Measurements from ENCODE around the gene ACVRL1. TPM values are rescaled to one million over a fixed set of nuclear protein-coding genes. Genes with fewer than 3 reads are reported as not detected.

The ACVRL1 gene
- total RNA-seq, 2 donors from 2014 or later = not detected

- Mint-ChIP-seq H3K27me3 (ENCODE audit: low read depth) (no peaks in the 10 kb centered on the region), H3K36me3 (ENCODE audit: insufficient read depth in 2 of 2) (no peaks in the 10 kb centered on the region), H3K9me3 (no peaks in the 10 kb centered on the region), H3K4me3 (no peak overlapping the region), H3K27ac (no peak overlapping the region), H3K4me1 (ENCODE audit: low read depth) (peaks cover 6% of the 10 kb centered on the region)
- DNase-seq = no peak
- ATAC-seq (replicated peaks in 1 of 2) = no peak
Observed at GRCh38 chr12:51920046-51920445, 12.7 kb downstream of the ACVRL1 start.

DNA sequence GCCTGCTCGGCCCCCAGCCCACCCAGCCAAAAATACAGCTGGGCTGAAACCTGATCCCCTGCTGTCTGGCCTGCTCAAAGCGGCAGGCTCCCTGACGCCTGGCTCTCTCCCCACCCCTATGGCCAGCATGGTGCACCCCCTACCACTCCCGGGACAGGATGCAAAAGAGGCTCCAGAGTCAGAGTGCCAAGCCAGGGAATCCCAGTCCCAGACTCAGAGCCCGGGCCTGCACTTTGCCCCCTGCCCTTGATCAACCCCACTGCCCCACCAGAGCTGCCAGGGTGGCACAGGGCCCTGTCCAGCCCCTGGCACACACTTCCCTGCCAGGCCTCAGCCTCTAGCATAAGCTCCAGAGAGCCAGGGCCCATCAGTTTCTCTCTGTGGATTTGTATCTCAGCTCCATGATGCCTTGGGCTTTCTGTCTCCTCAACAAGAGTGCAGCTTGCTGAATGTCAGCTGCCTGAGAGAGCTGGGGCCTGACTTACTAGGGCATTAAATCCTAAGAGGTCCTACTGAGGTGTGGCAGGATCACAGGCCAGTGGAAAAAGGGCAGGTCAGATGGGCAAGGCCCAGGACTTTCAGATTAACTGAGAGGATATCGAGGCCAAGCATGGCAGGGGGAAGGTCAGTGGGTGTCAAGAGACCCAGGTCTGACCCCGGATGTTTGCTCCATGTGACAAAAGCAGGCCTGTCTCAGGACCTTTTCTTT, 13.9 kb downstream of the ACVRL1 start:
- H3K27me3 Mint-ChIP-seq (ENCODE audit: low read depth) = no peaks in the 10 kb centered on the region
- H3K36me3 Mint-ChIP-seq (ENCODE audit: insufficient read depth in 2 of 2) = no peaks in the 10 kb centered on the region
- DNase-seq (no peak), ATAC-seq (replicated peaks in 1 of 2) (no peak)
- H3K9me3 Mint-ChIP-seq = no peaks in the 10 kb centered on the region
- no peak overlapping the region for H3K4me3 Mint-ChIP-seq
- H3K4me1 Mint-ChIP-seq (ENCODE audit: low read depth) = peaks cover 6% of the 10 kb centered on the region
- H3K27ac Mint-ChIP-seq = no peak overlapping the region

GRCh38 chr12:51922146-51922545, 14.8 kb downstream of the ACVRL1 start:
- no peak overlapping the region for H3K4me3 Mint-ChIP-seq
- H3K4me1 Mint-ChIP-seq (ENCODE audit: low read depth) = peaks cover 6% of the 10 kb centered on the region
- no peak overlapping the region for H3K27ac Mint-ChIP-seq
- ATAC-seq (replicated peaks in 1 of 2) = no peak
- H3K36me3 Mint-ChIP-seq (ENCODE audit: insufficient read depth in 2 of 2) = no peaks in the 10 kb centered on the region
- H3K27me3 Mint-ChIP-seq (ENCODE audit: low read depth) = no peaks in the 10 kb centered on the region
- no peak for DNase-seq
- H3K9me3 Mint-ChIP-seq = no peaks in the 10 kb centered on the region

DNA sequence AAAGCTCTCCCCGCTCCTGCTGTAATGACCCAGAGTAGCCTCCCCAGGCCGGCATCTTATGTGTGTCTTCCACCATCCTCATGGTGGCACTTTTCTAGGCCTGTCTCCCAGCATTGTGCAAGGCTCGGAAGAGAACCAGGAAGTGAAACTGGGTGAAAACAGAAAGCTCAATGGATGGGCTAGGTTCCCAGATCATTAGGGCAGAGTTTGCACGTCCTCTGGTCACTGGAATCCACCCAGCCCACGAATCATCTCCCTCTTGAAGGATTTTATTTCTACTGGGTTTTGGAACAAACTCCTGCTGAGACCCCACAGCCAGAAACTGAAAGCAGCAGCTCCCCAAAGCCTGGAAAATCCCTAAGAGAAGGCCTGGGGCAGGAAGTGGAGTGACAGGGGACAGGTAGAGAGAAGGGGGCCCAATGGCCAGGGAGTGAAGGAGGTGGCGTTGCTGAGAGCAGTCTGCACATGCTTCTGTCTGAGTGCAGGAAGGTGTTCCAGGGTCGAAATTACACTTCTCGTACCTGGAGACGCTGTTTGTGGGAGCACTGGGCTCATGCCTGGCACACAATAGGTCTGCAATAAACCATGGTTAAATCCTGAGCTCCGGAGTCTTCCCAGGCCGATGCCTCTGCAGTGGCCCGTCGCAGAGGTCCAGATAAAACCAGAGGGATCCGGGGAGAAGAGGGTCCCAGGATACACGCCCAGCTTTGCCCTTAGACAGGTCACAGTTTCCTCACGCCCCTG, 15.6 kb downstream of the ACVRL1 start:
- ATAC-seq (replicated peaks in 1 of 2) = no peak
- no peaks in the 10 kb centered on the region for H3K36me3 Mint-ChIP-seq (ENCODE audit: insufficient read depth in 2 of 2)
- no peak for DNase-seq
- no peaks in the 10 kb centered on the region for H3K27me3 Mint-ChIP-seq (ENCODE audit: low read depth)
- no peak overlapping the region for H3K4me3 Mint-ChIP-seq
- H3K27ac Mint-ChIP-seq = no peak overlapping the region
- peaks cover 6% of the 10 kb centered on the region for H3K4me1 Mint-ChIP-seq (ENCODE audit: low read depth)
- no peaks in the 10 kb centered on the region for H3K9me3 Mint-ChIP-seq

DNA sequence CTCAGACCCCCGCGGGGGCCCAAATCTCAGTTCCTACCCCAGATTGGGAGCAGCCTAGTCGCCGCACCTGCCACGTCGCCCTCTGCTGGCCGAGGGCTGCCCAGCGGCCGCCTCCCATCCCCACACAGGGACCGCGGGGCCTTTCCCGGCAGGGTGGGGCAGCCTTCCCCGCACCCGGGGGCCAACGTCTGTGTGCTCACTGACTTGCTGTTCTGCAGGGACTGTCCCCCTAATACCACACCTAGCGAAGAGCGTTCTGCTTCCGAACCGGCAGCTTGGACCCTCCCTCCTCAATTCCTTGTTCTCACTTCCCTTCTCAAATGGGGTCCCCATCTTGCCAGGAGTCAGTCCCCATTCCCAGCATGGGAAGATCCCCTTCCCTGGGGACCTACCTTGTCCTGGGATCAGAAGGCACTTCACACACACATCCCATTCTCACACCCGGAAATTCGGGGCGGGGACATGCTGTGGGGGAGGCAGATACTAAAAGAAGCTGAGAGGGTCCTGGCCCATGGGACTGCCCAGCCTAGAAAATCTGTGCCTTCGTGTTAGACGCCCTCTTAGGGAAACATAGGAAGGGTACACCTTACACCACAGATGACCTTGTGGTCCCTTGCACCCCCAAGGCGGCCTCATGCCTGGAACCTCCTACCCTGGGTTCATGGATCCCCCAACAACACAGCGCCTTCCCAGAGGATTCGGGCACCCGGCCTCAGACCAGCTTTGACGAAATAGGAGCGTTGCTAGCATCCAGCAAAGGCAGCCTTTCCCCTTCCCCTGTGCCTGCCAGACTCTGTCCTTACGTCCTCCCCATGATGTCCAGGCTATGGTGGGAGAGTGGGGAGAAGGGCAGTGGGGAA, 16.4 kb downstream of the ACVRL1 start:
- peak; percentile 77 to 81 for ATAC-seq (replicated peaks in 1 of 2)
- peaks cover 6% of the 10 kb centered on the region for H3K4me1 Mint-ChIP-seq (ENCODE audit: low read depth)
- H3K27ac Mint-ChIP-seq = no peak overlapping the region
- H3K27me3 Mint-ChIP-seq (ENCODE audit: low read depth) = no peaks in the 10 kb centered on the region
- H3K9me3 Mint-ChIP-seq = no peaks in the 10 kb centered on the region
- peak; percentile 69 to 73 for DNase-seq
- H3K36me3 Mint-ChIP-seq (ENCODE audit: insufficient read depth in 2 of 2) = no peaks in the 10 kb centered on the region
- peak overlapping the region; percentile 31 to 37 for H3K4me3 Mint-ChIP-seq

DNA sequence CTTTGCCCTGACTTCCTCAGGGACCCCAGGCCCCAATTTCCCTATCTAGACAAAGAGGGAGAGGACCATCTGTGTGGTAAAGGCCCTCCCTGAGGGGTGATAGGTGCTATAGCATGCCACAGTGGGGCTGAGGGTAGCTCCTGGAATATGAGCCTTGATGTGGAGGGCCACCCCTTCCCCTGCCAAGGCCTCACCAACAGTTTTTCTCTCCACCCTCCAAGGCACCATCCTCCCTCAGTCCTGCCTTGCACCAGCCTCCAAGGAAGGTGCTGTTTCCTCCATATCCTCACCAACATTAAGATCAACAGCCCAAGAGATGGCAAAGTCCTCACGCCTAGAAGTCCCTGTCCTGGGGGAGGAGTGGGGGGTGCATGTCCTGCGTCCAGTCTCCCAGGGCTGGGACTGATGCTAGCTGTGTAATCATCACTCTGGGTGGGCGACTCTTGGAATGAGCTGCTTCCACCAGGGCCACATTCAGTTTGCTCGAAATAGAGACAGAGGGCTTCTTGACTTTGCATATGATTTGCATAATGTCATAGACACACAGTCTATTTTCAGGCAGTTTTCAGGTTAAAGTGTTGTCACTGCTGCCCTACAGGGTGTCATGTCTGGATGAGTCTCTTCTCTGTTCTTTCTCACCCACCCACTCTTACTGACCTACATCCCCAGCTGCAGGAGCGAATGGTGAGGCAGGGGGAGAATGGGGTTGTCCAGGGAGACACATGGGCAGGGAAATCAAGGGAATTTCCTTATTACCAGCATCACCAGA, 17.4 kb downstream of the ACVRL1 start:
- Mint-ChIP-seq H3K36me3 (ENCODE audit: insufficient read depth in 2 of 2) (no peaks in the 10 kb centered on the region), H3K4me3 (no peak overlapping the region), H3K4me1 (ENCODE audit: low read depth) (peaks cover 6% of the 10 kb centered on the region), H3K27ac (no peak overlapping the region), H3K27me3 (ENCODE audit: low read depth) (no peaks in the 10 kb centered on the region), H3K9me3 (no peaks in the 10 kb centered on the region)
- ATAC-seq (replicated peaks in 1 of 2) (peak in 1 of 2 donors; percentile 46), DNase-seq (no peak)

GRCh38 chr12:51925346-51926063, 18.2 kb downstream of the ACVRL1 start:
- H3K4me3 Mint-ChIP-seq = no peak overlapping the region

DNA sequence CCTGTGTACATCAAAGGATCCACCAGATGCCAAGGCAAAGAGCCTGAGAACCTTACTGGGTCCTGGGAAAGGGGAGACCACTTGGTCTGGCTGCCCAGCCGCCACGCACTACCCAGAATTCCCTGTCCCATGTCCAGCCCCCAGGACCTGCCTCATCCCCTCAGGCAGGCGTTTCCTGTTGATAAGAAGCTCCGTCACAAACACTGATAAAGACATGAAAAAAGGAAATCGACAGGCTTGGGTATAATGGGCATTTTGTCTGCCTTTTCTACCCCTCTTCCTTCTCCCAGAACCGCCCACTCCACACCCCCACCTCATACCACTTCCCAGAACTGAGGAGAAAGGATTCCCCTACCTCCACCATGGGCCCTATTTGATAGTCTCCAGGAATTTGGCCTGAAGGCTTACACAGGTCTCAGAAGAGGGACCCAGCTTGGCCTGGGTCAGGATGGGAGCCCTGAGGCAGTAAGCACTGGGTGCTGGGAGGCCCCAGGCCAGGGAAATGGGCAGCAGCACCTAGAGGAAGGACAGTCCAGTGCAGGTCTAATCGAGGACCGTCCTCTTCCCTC, 18.8 kb downstream of the ACVRL1 start:
- Mint-ChIP-seq H3K4me1 (ENCODE audit: low read depth) (peaks cover 6% of the 10 kb centered on the region), H3K36me3 (ENCODE audit: insufficient read depth in 2 of 2) (no peaks in the 10 kb centered on the region), H3K27me3 (ENCODE audit: low read depth) (no peaks in the 10 kb centered on the region), H3K4me3 (no peak overlapping the region), H3K27ac (no peak overlapping the region), H3K9me3 (no peaks in the 10 kb centered on the region)
- ATAC-seq (replicated peaks in 1 of 2) (no peak), DNase-seq (no peak)

More at GRCh38 chr12:51925346-51926063, 18.2 kb downstream of the ACVRL1 start:
- no peak for ATAC-seq (replicated peaks in 1 of 2)
- Mint-ChIP-seq H3K9me3 (no peaks in the 10 kb centered on the region), H3K27me3 (ENCODE audit: low read depth) (no peaks in the 10 kb centered on the region), H3K4me1 (ENCODE audit: low read depth) (peaks cover 6% of the 10 kb centered on the region), H3K36me3 (ENCODE audit: insufficient read depth in 2 of 2) (no peaks in the 10 kb centered on the region), H3K27ac (no peak overlapping the region)
- no peak for DNase-seq

- Mint-ChIP-seq H3K36me3 (ENCODE audit: insufficient read depth in 2 of 2) (no peaks in the 10 kb centered on the region), H3K4me3 (no peak overlapping the region), H3K27me3 (ENCODE audit: low read depth) (no peaks in the 10 kb centered on the region), H3K4me1 (ENCODE audit: low read depth) (peaks cover 6% of the 10 kb centered on the region), H3K9me3 (no peaks in the 10 kb centered on the region), H3K27ac (no peak overlapping the region)
- DNase-seq (peak; percentile 56 to 60), ATAC-seq (replicated peaks in 1 of 2) (peak in 1 of 2 donors; percentile 57)
Observed at GRCh38 chr12:51926718-51927117, 19.4 kb downstream of the ACVRL1 start.

DNA sequence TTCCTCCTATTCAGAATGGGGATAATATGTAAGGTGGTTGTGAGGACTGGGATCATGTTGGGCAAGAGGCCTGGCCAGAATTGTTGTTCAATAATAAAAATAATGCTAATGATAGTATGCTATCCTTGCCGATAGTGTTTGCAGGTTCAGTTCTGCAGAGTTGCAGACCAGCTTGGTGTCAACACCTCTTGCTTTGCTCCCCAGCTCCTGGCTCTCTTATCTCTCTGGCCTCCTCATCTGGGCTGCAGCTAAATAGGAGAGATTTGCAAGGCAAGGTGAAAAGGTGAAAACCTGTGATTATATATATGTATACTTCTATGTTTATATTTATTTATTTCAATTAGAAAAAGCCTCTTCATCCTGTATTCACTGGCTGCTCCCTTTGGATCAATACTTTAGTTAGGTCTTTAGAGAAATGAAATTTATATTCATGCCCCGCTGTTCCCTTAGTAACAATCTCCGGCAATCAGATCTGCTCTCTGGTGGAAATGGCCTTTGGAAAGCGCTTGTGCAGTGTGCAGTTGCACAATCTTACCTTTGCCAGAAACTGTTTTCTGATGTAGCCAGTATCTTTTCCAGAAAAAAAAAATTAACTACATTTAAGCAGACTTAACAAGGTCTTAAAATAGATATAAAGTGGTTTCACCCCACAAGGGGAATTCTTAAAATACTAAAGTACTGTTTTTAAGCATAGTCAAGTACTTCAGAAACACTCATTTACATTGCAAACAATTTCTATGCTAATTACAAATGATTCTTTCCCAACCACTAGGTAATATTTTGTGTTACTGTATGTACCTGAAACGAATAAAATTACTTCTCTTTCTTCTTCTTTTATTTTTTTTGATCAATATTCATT, 25.1 kb downstream of the ACVRL1 start:
- no peak overlapping the region for H3K27ac Mint-ChIP-seq
- ATAC-seq (replicated peaks in 1 of 2) (no peak), DNase-seq (no peak)
- H3K4me3 Mint-ChIP-seq = no peak overlapping the region
- H3K27me3 Mint-ChIP-seq (ENCODE audit: low read depth) = no peaks in the 10 kb centered on the region
- no peaks in the 10 kb centered on the region for H3K36me3 Mint-ChIP-seq (ENCODE audit: insufficient read depth in 2 of 2)
- no peaks in the 10 kb centered on the region for H3K9me3 Mint-ChIP-seq
- H3K4me1 Mint-ChIP-seq (ENCODE audit: low read depth) = no peaks in the 10 kb centered on the region

DNA sequence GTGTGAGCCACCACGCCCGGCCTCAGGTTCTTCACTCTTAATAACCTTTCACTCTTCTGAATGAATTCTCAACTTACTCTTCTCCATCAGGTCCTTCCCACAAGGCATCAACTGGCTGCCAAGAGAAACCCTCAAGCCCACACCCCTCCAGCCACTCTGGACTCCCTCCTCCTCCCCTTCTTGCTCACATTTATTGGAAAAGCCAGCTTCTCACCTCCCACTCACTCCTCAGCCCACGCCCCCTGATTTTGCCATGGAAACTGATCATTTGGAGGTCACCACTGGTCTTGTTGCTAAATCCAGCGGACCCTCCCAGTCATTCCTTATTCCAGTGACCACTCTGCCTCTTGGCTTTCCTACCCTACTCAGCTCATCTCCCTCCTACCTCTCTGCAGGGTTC, 26.8 kb downstream of the ACVRL1 start:
- no peaks in the 10 kb centered on the region for H3K36me3 Mint-ChIP-seq (ENCODE audit: insufficient read depth in 2 of 2)
- ATAC-seq (replicated peaks in 1 of 2) (no peak), DNase-seq (no peak)
- no peaks in the 10 kb centered on the region for H3K9me3 Mint-ChIP-seq
- H3K27me3 Mint-ChIP-seq (ENCODE audit: low read depth) = no peaks in the 10 kb centered on the region
- no peaks in the 10 kb centered on the region for H3K4me1 Mint-ChIP-seq (ENCODE audit: low read depth)
- no peak overlapping the region for H3K4me3 Mint-ChIP-seq
- H3K27ac Mint-ChIP-seq = no peak overlapping the region

All from activated T-cell treated with anti-CD3 and anti-CD28 coated beads, Interleukin-2, amount 50 U/mL, for 72 hours (primary cell).